ENCODE data around the gene EHD3.

The EHD3 gene

GRCh38 chr2:31202833-31203232, 31.1 kb upstream of the EHD3 start:
- Mint-ChIP-seq H3K4me1 (ENCODE audit: low read depth) (no peaks in the 10 kb centered on the region), H3K27me3 (ENCODE audit: low read depth) (no peaks in the 10 kb centered on the region)

GRCh38 chr2:31203916-31204315, 30.0 kb upstream of the EHD3 start:
- no peaks in the 10 kb centered on the region for H3K36me3 Mint-ChIP-seq (ENCODE audit: low read depth)
- H3K4me1 Mint-ChIP-seq (ENCODE audit: low read depth): peaks cover 4% of the 10 kb centered on the region
- no peaks in the 10 kb centered on the region for H3K27me3 Mint-ChIP-seq (ENCODE audit: low read depth)
- H3K27ac Mint-ChIP-seq: no peak overlapping the region
- H3K4me3 Mint-ChIP-seq: no peak overlapping the region
- no peaks in the 10 kb centered on the region for H3K9me3 Mint-ChIP-seq

More at GRCh38 chr2:31202833-31203232, 31.1 kb upstream of the EHD3 start:
- Mint-ChIP-seq H3K4me3 (no peak overlapping the region), H3K9me3 (no peaks in the 10 kb centered on the region), H3K36me3 (ENCODE audit: low read depth) (no peaks in the 10 kb centered on the region), H3K27ac (no peak overlapping the region)

- no peaks in the 10 kb centered on the region for H3K36me3 Mint-ChIP-seq (ENCODE audit: low read depth)
- no peak overlapping the region for H3K27ac Mint-ChIP-seq
- H3K4me3 Mint-ChIP-seq: no peak overlapping the region
- H3K4me1 Mint-ChIP-seq (ENCODE audit: low read depth): peaks cover 4% of the 10 kb centered on the region
- H3K27me3 Mint-ChIP-seq (ENCODE audit: low read depth): no peaks in the 10 kb centered on the region
- H3K9me3 Mint-ChIP-seq: no peaks in the 10 kb centered on the region
Measured at GRCh38 chr2:31204783-31205182, 29.2 kb upstream of the EHD3 start.

GRCh38 chr2:31205186-31205585, 28.8 kb upstream of the EHD3 start:
- Mint-ChIP-seq H3K4me1 (ENCODE audit: low read depth) (peaks cover 4% of the 10 kb centered on the region), H3K27me3 (ENCODE audit: low read depth) (no peaks in the 10 kb centered on the region)

GRCh38 chr2:31205613-31206012, 28.3 kb upstream of the EHD3 start:
- Mint-ChIP-seq H3K27ac (no peak overlapping the region), H3K4me1 (ENCODE audit: low read depth) (peaks cover 4% of the 10 kb centered on the region), H3K4me3 (no peak overlapping the region)

More at GRCh38 chr2:31205186-31205585, 28.8 kb upstream of the EHD3 start:
- Mint-ChIP-seq H3K36me3 (ENCODE audit: low read depth) (no peaks in the 10 kb centered on the region), H3K27ac (no peak overlapping the region), H3K4me3 (no peak overlapping the region), H3K9me3 (no peaks in the 10 kb centered on the region)

GRCh38 chr2:31207790-31208189, 26.2 kb upstream of the EHD3 start:
- Mint-ChIP-seq H3K27ac (no peak overlapping the region), H3K36me3 (ENCODE audit: low read depth) (no peaks in the 10 kb centered on the region), H3K9me3 (no peaks in the 10 kb centered on the region), H3K4me1 (ENCODE audit: low read depth) (peaks cover 4% of the 10 kb centered on the region), H3K4me3 (no peak overlapping the region), H3K27me3 (ENCODE audit: low read depth) (no peaks in the 10 kb centered on the region)

More at GRCh38 chr2:31205613-31206012, 28.3 kb upstream of the EHD3 start:
- H3K27me3 Mint-ChIP-seq (ENCODE audit: low read depth): no peaks in the 10 kb centered on the region
- H3K9me3 Mint-ChIP-seq: no peaks in the 10 kb centered on the region
- no peaks in the 10 kb centered on the region for H3K36me3 Mint-ChIP-seq (ENCODE audit: low read depth)

GRCh38 chr2:31208240-31208639, 25.7 kb upstream of the EHD3 start:
- H3K9me3 Mint-ChIP-seq: no peaks in the 10 kb centered on the region
- no peaks in the 10 kb centered on the region for H3K27me3 Mint-ChIP-seq (ENCODE audit: low read depth)
- H3K36me3 Mint-ChIP-seq (ENCODE audit: low read depth): no peaks in the 10 kb centered on the region
- H3K4me3 Mint-ChIP-seq: no peak overlapping the region
- peaks cover 4% of the 10 kb centered on the region for H3K4me1 Mint-ChIP-seq (ENCODE audit: low read depth)
- no peak overlapping the region for H3K27ac Mint-ChIP-seq

GRCh38 chr2:31212659-31213600, 21.0 kb upstream of the EHD3 start:
- Mint-ChIP-seq H3K36me3 (ENCODE audit: low read depth) (no peaks in the 10 kb centered on the region), H3K9me3 (no peaks in the 10 kb centered on the region), H3K27me3 (ENCODE audit: low read depth) (no peaks in the 10 kb centered on the region), H3K27ac (no peak overlapping the region), H3K4me3 (no peak overlapping the region), H3K4me1 (ENCODE audit: low read depth) (peaks cover 21% of the 10 kb centered on the region)

GRCh38 chr2:31213601-31214443, 20.1 kb upstream of the EHD3 start:
- Mint-ChIP-seq H3K27ac (no peak overlapping the region), H3K27me3 (ENCODE audit: low read depth) (no peaks in the 10 kb centered on the region), H3K9me3 (no peaks in the 10 kb centered on the region), H3K36me3 (ENCODE audit: low read depth) (no peaks in the 10 kb centered on the region), H3K4me3 (no peak overlapping the region), H3K4me1 (ENCODE audit: low read depth) (peaks cover 24% of the 10 kb centered on the region)

- H3K27me3 Mint-ChIP-seq (ENCODE audit: low read depth): no peaks in the 10 kb centered on the region
- H3K27ac Mint-ChIP-seq: no peak overlapping the region
- H3K9me3 Mint-ChIP-seq: no peaks in the 10 kb centered on the region
Measured at GRCh38 chr2:31214444-31214915, 19.5 kb upstream of the EHD3 start.

GRCh38 chr2:31216734-31217133, 17.2 kb upstream of the EHD3 start:
- H3K36me3 Mint-ChIP-seq (ENCODE audit: low read depth): no peaks in the 10 kb centered on the region
- no peak overlapping the region for H3K27ac Mint-ChIP-seq

More at GRCh38 chr2:31214444-31214915, 19.5 kb upstream of the EHD3 start:
- Mint-ChIP-seq H3K4me1 (ENCODE audit: low read depth) (peaks cover 28% of the 10 kb centered on the region), H3K36me3 (ENCODE audit: low read depth) (no peaks in the 10 kb centered on the region), H3K4me3 (no peak overlapping the region)

GRCh38 chr2:31217465-31218200, 16.3 kb upstream of the EHD3 start, which contains the start of gene CAPN14:
CAPN14 (minus strand) TSS chr2:31217515; CDS start chr2:31205447, 12,068 bp downstream.
- Mint-ChIP-seq H3K36me3 (ENCODE audit: low read depth) (no peaks in the 10 kb centered on the region), H3K27ac (peak within 1 kb of the TSS; percentile 21), H3K9me3 (no peaks in the 10 kb centered on the region), H3K27me3 (ENCODE audit: low read depth) (peaks cover 8% of the 10 kb centered on the region), H3K4me3 (no peak within 1 kb of the TSS), H3K4me1 (ENCODE audit: low read depth) (peaks cover 36% of the 10 kb centered on the region)

More at GRCh38 chr2:31216734-31217133, 17.2 kb upstream of the EHD3 start:
- Mint-ChIP-seq H3K9me3 (no peaks in the 10 kb centered on the region), H3K27me3 (ENCODE audit: low read depth) (peaks cover 8% of the 10 kb centered on the region), H3K4me3 (no peak overlapping the region), H3K4me1 (ENCODE audit: low read depth) (peaks cover 36% of the 10 kb centered on the region)

GRCh38 chr2:31219131-31219969, 14.6 kb upstream of the EHD3 start:
- peak overlapping the region; percentile 5 for H3K27ac Mint-ChIP-seq
- H3K4me3 Mint-ChIP-seq: no peak overlapping the region
- no peaks in the 10 kb centered on the region for H3K9me3 Mint-ChIP-seq
- no peaks in the 10 kb centered on the region for H3K36me3 Mint-ChIP-seq (ENCODE audit: low read depth)
- H3K27me3 Mint-ChIP-seq (ENCODE audit: low read depth): peaks cover 17% of the 10 kb centered on the region
- H3K4me1 Mint-ChIP-seq (ENCODE audit: low read depth): peaks cover 34% of the 10 kb centered on the region

Measured in T-helper 1 cell treated with Interleukin-12 subunit alpha and Interleukin-12 subunit beta and Interleukin-4 antibody, amounts not matched to agents 30 μg/mL and 1 μg/mL, for 36 hours (primary cell).